ENCODE results near the gene HES4.

The HES4 gene

DNA sequence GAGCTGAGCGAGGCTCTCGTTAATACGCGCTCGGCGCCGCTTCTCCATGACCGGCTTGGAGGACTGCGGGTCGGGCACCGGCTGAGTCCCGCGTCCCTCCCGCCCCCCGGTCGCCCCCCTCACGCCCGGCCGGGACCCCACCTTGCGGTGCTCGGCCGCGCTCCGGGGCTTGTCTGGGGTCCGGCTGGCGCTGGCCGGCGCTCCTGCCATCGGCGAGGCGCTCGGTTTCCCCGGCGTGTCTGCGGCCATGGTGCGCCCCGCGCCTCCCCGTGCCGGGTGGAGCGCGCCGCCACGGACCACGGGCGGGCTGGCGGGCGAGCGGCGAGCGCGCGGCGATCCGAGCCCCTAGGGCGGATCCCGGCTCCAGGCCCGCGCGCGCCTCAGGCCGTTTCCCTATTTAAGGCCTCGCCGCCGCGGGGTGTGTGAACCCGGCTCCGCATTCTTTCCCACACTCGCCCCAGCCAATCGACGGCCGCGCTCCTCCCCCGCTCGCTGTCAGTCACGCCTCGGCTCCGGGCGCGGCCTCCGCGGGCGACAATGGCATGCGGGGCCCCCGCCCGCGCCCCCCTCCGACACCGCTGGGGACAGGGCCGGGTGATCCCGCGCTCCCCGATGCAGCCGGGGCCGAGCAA is at the start of gene HES4:
TSS of gene HES4 (minus strand) at position 373 of the 632 bp plus-strand sequence. CDS start at position 249, 124 bp downstream.
- peak; percentile 87 for DNase-seq (ENCODE audit: low spot score)

- DNase-seq (ENCODE audit: low spot score): no peak
These were observed 48.9 kb upstream of the HES4 start for GRCh38 chr1:1048765-1049164.

GRCh38 chr1:1047963-1048362 is 48.1 kb upstream of the HES4 start:
- no peak for DNase-seq (ENCODE audit: low spot score)

GRCh38 chr1:1047407-1047806 is 47.5 kb upstream of the HES4 start:
- no peak for DNase-seq (ENCODE audit: low spot score)

- no peak for DNase-seq (ENCODE audit: low spot score)
These were observed 46.9 kb upstream of the HES4 start for GRCh38 chr1:1046767-1047166.

DNA sequence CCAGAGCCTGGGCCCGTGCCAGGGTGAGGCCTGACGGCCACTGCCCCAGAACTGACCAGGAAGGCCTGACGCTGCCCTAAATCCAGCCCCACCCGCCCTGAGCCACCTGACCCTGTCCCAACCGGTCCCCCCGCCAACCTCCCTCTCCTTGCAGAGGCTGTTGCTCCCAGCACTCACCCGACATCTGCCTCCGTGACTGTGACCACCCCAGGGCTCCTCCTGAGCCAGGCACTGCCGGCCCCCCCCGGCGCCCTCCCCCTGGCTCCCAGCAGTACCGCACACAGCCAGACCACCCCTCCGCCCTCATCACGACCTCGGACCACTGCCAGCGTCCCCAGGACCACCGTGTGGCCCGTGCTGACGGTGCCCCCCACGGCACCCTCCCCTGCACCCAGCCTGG is 46.3 kb upstream of the HES4 start:
- no peak for DNase-seq (ENCODE audit: low spot score)

- no peak for DNase-seq (ENCODE audit: low spot score)
These were observed 45.2 kb upstream of the HES4 start for GRCh38 chr1:1045129-1045528.

GRCh38 chr1:1044455-1045078 is 44.7 kb upstream of the HES4 start:
- no peak for DNase-seq (ENCODE audit: low spot score)

GRCh38 chr1:1043921-1044320 is 44.0 kb upstream of the HES4 start:
- DNase-seq (ENCODE audit: low spot score): no peak

DNA sequence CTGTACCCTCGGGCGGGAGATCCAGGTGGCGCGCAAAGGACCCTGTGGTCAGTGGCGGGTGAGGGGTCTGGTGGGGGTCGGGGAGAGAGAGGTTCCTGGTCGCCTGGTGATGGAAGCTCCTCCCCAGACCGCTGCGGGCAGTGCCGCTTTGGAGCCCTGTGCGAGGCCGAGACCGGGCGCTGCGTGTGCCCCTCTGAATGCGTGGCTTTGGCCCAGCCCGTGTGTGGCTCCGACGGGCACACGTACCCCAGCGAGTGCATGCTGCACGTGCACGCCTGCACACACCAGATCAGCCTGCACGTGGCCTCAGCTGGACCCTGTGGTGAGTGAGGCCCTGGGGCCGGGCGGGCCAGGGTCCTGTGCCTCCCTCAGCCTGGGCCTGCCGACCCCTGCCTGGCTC is 43.5 kb upstream of the HES4 start:
- DNase-seq (ENCODE audit: low spot score): no peak

DNA sequence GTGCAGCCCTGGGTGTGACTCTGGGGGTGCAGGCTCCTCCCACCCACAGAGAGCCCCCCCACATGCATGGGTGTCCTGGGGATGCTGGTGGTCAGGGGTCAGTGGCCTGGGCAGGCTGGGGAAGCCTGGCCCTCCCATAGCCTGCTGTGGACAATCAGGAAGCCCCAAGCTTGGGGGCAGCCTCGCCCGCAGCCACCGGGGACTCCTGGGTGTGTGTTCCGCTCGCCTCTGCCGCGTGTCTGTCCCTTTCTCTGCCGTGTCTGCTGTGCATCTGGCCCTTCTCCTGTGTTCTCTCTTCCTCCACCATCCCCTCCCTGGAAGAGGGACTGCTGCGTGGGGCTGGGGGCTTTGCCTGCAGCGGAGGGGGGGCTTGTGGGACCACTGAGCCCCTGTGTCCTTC is 42.9 kb upstream of the HES4 start:
- no peak for DNase-seq (ENCODE audit: low spot score)

GRCh38 chr1:1041873-1042272 is 42.0 kb upstream of the HES4 start:
- no peak for DNase-seq (ENCODE audit: low spot score)

DNA sequence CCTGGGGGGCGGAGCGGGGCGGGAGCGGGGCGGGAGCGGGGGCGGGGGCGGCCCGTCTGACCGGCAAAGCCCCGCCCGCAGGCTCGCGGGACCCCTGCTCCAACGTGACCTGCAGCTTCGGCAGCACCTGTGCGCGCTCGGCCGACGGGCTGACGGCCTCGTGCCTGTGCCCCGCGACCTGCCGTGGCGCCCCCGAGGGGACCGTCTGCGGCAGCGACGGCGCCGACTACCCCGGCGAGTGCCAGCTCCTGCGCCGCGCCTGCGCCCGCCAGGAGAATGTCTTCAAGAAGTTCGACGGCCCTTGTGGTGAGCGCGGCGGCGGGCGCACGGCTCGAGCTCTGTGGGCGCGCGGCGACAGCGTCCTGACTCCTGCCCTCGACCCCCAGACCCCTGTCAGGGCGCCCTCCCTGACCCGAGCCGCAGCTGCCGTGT is 41.2 kb upstream of the HES4 start:
- DNase-seq (ENCODE audit: low spot score): no peak

DNA sequence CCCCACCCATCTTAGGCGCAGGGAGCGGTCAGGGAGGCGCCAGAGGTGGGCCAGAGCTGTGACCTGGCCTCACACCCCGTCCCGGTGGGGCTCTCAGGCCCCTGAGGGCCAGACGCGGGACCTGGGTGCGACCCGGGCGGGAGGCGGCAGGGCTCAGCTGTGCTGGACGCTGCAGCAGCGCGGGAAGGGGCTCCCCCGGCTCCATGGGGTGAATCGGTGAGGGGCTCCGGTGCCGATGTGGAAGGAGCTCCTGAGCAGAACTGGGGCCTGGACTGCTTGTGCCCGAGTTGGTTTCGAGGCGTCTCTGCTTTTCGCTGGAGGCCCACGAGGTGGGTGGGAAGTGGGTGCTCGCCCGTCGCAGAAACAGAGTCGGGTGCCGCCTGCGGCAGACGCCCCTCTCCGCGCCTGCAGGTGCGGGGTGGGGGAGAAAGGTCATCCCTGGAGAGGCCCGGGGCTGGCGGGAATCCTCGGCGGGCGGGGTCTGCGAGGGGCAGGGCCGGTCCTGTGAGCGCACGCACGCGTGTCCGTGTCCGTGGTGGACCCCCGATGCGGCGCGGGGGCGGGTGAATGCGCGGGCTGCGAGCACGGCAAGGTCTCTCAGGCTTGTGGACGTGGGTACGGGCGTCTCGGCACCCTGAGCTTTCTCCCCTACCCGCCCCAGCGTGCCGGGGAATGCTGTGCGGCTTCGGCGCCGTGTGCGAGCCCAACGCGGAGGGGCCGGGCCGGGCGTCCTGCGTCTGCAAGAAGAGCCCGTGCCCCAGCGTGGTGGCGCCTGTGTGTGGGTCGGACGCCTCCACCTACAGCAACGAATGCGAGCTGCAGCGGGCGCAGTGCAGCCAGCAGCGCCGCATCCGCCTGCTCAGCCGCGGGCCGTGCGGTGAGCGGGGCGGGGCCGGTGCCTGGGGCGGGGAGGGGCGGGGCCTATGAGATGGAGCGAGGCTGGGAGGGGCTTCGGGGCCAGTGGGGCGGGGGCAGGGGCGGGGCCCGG is 40.4 kb upstream of the HES4 start:
- peak; percentile 81 for DNase-seq (ENCODE audit: low spot score)

DNA sequence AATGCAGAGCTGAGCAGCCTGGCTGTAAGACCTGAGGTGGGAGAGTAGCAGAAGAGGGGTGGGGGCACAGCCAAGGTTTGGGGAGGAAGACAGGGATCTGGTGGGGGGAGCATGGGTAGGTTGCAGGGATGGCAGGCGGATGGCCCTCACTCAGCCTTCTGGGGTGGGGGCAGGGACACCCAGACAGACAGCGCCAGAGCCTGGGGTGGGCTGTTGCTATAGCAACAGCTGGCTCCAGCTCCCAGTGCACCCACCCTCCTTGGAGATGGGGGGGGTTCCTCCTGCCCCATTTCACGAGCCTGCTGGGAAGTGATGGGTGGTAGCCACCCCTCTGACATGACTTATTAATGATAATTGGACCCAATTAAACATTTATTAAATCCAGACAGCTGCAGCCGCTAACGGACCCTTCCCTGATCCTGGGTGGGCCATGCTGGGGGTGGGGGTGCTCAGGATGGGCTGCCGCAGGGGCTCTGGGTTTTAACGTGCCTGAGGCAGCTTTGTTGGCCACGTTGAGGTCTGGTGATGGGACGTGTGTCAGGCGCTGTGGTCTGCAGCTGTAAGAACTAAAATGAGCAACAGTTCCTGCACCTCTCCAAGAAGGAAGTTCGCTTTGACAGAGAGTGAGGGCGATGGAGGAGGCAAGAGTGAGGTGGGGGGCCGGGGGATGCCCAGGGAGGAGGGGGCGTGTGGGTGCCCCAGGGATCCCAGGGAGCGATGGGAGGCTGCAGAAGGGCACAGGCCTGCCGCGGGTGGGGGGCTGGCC is 39.4 kb upstream of the HES4 start:
- DNase-seq (ENCODE audit: low spot score): no peak

GRCh38 chr1:1038694-1039093 is 38.8 kb upstream of the HES4 start:
- DNase-seq (ENCODE audit: low spot score): no peak

DNA sequence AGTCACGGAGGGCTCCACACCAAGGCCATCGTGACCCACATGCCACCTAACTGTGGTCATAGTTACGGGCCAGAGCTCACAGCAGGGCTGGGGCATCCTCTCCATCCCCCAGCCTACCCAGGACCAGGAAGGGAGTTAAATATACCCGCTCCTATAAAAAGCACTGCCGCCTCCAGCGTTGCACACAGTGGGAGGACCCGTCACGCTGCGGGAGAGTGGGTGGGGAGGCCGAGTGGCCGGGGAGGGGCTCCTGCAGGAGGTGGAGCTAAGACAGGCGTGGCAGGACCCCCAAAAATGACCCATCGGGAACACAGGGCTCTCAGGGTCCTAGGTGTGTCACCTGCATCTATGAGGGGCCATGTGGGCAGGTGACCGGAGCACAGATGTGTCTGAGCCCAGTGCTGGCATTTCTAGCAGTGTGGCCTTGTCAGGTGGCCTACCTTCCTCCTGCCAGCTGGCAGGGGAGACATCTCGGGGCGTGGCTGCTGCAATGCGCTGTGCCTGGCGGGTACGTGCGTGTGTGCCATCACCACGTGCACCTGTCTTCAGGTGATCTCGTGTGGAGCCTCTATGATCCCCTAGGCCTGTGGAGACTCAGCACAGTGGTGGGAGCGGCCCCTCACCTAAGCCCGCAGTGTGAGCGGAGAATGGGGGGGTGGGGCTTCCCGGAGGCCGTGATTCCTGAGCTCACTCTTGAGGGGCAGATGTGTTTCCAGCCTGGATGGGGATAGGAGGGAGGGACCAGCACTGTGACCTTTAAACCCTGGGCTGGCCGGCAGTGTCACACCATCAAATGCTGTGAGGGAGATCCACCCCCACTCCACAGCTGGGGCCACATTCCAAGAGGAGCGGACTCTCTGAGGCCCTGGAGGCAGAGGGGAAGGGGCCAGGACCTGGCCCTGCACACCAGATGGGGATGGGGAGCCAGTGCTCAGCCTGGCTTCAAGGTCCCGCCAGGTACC is 37.8 kb upstream of the HES4 start:
- DNase-seq (ENCODE audit: low spot score): no peak

DNA sequence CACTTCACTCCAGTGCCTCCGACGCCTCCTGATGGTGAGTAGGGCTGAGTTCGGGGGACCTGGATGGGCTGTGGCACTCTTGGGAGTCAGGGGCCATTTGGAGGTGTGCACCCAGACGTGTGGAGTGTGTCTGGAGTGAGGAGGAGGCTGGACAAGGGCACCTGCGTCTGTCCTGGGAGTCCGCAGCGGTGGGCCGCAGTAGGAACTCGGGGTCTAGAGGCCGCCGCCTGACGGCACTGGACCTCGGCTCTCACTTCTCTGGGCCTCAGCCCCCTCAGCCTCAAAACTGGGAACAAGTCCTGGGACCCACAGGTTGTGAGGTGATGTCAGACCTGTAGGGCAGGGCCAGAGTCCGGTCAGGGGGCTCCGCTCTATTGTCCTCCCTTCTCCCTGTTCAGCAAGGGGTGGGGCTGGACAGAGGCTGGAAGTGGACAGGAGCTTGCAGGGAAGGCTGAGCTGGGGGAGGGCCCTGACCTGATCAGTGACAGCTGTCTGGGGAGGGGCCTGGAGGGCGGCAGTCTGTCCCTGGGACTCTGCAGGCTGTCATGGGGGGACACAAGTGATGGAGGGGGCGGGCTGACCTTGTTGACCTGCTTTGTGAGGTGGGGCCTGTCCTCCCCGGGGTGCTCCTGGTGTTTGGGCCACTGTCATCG is 35.5 kb upstream of the HES4 start:
- no peak for DNase-seq (ENCODE audit: low spot score)

DNA sequence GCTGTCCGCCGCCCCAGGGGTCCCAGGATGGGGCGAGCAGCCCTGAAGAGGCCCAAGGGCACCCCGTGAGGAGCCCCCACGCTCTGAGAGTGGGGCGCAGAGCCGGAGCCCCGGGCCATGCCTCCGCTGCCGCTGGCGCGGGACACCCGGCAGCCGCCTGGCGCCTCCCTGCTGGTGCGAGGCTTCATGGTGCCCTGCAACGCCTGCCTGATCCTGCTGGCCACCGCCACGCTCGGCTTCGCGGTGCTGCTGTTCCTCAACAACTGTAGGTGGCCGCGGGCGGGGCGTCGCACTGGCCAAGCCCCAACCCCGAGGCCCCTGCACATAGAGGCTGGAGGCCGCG is 34.5 kb upstream of the HES4 start:
- no peak for DNase-seq (ENCODE audit: low spot score)

- DNase-seq (ENCODE audit: low spot score): no peak
These were observed 34.0 kb upstream of the HES4 start for GRCh38 chr1:1033731-1034438.

Data from putamen (tissue), 1 donor.